ENCODE data around the gene JMY. TPM values are rescaled to one million over a fixed set of nuclear protein-coding genes. Genes with fewer than 3 reads are reported as not detected.

Gene JMY
- 2.1 and 4.1 TPM in 2 replicates for polyA plus RNA-seq (2011; rRNA removed)
- 4.2 and 5.3 TPM in 2 replicates for polyA minus RNA-seq (2011; rRNA and poly(A)+ RNA removed)

- no peaks in the 10 kb centered on the region for H3K36me3 ChIP-seq (ENCODE audit: control insufficient read depth, insufficient read depth, low read length)
- peak within 1 kb of the TSS; percentile 65 for H3K4me3 ChIP-seq (ENCODE audit: low read depth, low read length)
- TF ChIP-seq CTCF (IDR thresholded peaks at IDR 0.05; ENCODE audit: insufficient read depth, low read depth, low read length) = peak; percentile 26
- no peaks in the 10 kb centered on the region for H3K27me3 ChIP-seq (ENCODE audit: control insufficient read depth, insufficient read depth, low read length)
- POLR2A ChIA-PET = no interaction called here
- DNase-seq (ENCODE audit: low read depth) = no peak
- CTCF ChIA-PET = interaction anchor here (0.6 to 1.1 kb wide), 3 partner anchors 102 to 273 kb away, joined by 3 to 4 read pairs (median 3); no protein-coding TSS in a partner anchor
Observed at GRCh38 chr5:79235634-79236361, at the start of gene JMY. Gene JMY (plus strand): TSS chr5:79236131. CDS start chr5:79236651, 520 bp downstream.

- ChIA-PET CTCF (interaction anchor here (0.6 kb wide), 1 partner anchor 496 kb away, joined by 4 read pairs; no protein-coding TSS in a partner anchor), POLR2A (no interaction called here)
- Histone ChIP-seq H3K36me3 (ENCODE audit: control insufficient read depth, insufficient read depth, low read length) (no peaks in the 10 kb centered on the region), H3K27me3 (ENCODE audit: control insufficient read depth, insufficient read depth, low read length) (no peaks in the 10 kb centered on the region), H3K4me3 (ENCODE audit: low read depth, low read length) (no peak overlapping the region)
- TF ChIP-seq CTCF (IDR thresholded peaks at IDR 0.05; ENCODE audit: insufficient read depth, low read depth, low read length) = no peak
- DNase-seq (ENCODE audit: low read depth) = no peak
Observed at GRCh38 chr5:79186455-79186854, 49.5 kb upstream of the JMY start.

- ChIA-PET POLR2A (no interaction called here), CTCF (interaction anchor here (0.6 to 1.7 kb wide), 5 partner anchors 20 to 290 kb away, joined by 3 read pairs; no protein-coding TSS in a partner anchor)
- DNase-seq (ENCODE audit: low read depth) = no peak
Observed at GRCh38 chr5:79189439-79190234, 46.3 kb upstream of the JMY start.

GRCh38 chr5:79190235-79190529 lies 45.7 kb upstream of the JMY start:
- no peak for DNase-seq (ENCODE audit: low read depth)
- Histone ChIP-seq H3K4me3 (ENCODE audit: low read depth, low read length) (no peak overlapping the region), H3K27me3 (ENCODE audit: control insufficient read depth, insufficient read depth, low read length) (no peaks in the 10 kb centered on the region), H3K36me3 (ENCODE audit: control insufficient read depth, insufficient read depth, low read length) (no peaks in the 10 kb centered on the region)
- no peak for TF ChIP-seq CTCF (IDR thresholded peaks at IDR 0.05; ENCODE audit: insufficient read depth, low read depth, low read length)
- ChIA-PET CTCF (interaction anchor here (1.1 to 1.4 kb wide), 2 partner anchors 40 to 56 kb away, joined by 3 read pairs; no protein-coding TSS in a partner anchor), POLR2A (no interaction called here)

More at GRCh38 chr5:79189439-79190234, 46.3 kb upstream of the JMY start:
- no peaks in the 10 kb centered on the region for H3K27me3 ChIP-seq (ENCODE audit: control insufficient read depth, insufficient read depth, low read length)
- no peaks in the 10 kb centered on the region for H3K36me3 ChIP-seq (ENCODE audit: control insufficient read depth, insufficient read depth, low read length)
- no peak overlapping the region for H3K4me3 ChIP-seq (ENCODE audit: low read depth, low read length)
- no peak for TF ChIP-seq CTCF (IDR thresholded peaks at IDR 0.05; ENCODE audit: insufficient read depth, low read depth, low read length)

DNA sequence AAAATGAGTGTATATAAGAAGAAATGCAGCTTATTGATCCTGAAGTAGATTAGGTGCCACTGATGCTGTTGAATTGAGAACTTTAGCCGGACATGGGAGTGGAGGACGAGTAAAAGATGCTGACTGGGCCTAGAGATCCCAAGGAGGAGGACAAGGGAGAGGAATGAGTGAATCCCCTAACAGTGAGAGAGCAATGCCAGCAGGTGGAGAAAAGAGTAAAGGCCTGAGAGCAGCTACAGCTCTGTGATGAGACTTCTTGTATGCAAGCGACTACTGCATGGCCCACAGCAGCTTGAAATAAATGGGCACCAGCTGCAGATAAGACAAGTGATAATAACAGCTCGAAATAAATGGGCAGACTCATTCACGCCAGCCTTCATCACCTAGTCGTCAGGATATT lies 44.5 kb upstream of the JMY start:
- H3K4me3 ChIP-seq (ENCODE audit: low read depth, low read length) = no peak overlapping the region
- no peaks in the 10 kb centered on the region for H3K36me3 ChIP-seq (ENCODE audit: control insufficient read depth, insufficient read depth, low read length)
- CTCF ChIA-PET = interaction anchor here (1.1 kb wide), 2 partner anchors 58 to 170 kb away, joined by 3 read pairs; no protein-coding TSS in a partner anchor
- no peaks in the 10 kb centered on the region for H3K27me3 ChIP-seq (ENCODE audit: control insufficient read depth, insufficient read depth, low read length)
- POLR2A ChIA-PET = no interaction called here
- DNase-seq (ENCODE audit: low read depth) = no peak
- no peak for TF ChIP-seq CTCF (IDR thresholded peaks at IDR 0.05; ENCODE audit: insufficient read depth, low read depth, low read length)
